ENCODE results near the gene HFE. TPM values are rescaled to one million over a fixed set of nuclear protein-coding genes. Genes with fewer than 3 reads are reported as not detected.

The HFE gene
- total and polyA plus RNA-seq, 10 of the 15 experiments (the other 5 are each of a cell fraction or from before 2014, with no cell fraction given) = 0.52 to 5.9 (median 1.7) TPM

DNA sequence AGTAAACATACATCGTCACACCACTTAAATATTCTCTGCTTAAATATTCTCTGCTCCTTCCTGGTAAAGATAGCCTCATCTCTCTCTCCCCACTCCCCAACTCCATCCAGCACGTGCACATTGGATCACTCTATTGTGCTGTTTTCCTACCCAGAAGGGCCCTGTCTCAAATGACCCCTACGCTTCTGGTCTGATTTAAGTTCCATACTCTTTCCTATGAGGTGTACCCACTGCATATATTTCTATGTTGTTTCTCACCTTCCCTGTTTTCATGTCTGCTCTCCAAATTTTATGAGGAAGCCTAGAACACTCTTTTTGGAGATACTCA, 53.7 kb downstream of the HFE start:
- ChIA-PET CTCF (no interaction called here), SMC1A (ENCODE audit: uncharacterized antibody, unreplicated experiment) (no interaction called here), RAD21 (ENCODE audit: unreplicated experiment) (no interaction called here), POLR2A (no interaction called here)
- no TSS peak for BruUV-seq (replicated peaks)
- H3K36me3 ChIP-seq (ENCODE audit: control insufficient read depth in 2 of 2, insufficient read depth in 2 of 2, low read length in 1 of 2) = peaks cover 0 to 3% of the 10 kb centered on the region in 2 experiments; a peak in 3 of 4 replicates
- H3K4me3 ChIP-seq = no peak overlapping the region
- H2AFZ ChIP-seq (ENCODE audit: control insufficient read depth, low read depth, low read length) = no peak overlapping the region
- H3K79me2 ChIP-seq (ENCODE audit: control insufficient read depth, insufficient read depth, low read length) = no peaks in the 10 kb centered on the region; the same call in 1 of the 2 replicates
- ATAC-seq (no peak), DNase-seq (ENCODE audit: low read depth, low spot score) (no peak), FAIRE-seq (no peak)
- H3K9me3 ChIP-seq (replicated peaks; ENCODE audit: control insufficient read depth, insufficient read depth, low read length) = no peaks in the 10 kb centered on the region
- H3K9ac ChIP-seq (ENCODE audit: control insufficient read depth, insufficient read depth, low read length) = no peak overlapping the region
- H3K27me3 ChIP-seq (replicated peaks in 1 of 2; ENCODE audit: control insufficient read depth in 2 of 2, insufficient read depth in 2 of 2, low read length in 1 of 2) = no peaks in the 10 kb centered on the region
- in situ Hi-C loops (cut with MboI) = no loop called here
- no peaks in the 10 kb centered on the region for H4K20me1 ChIP-seq (ENCODE audit: control insufficient read depth, insufficient read depth)
- 96% methylated on average over 3 of the region's 3 CpGs for WGBS (ENCODE audit: insufficient coverage, insufficient replicate concordance, low lambda C conversion rate, missing lambda C conversion rate)
- no peak overlapping the region for H3K27ac ChIP-seq (ENCODE audit: control insufficient read depth, insufficient read depth)
- H3K4me2 ChIP-seq (ENCODE audit: control insufficient read depth, insufficient read depth) = no peak overlapping the region
- intact Hi-C loops (cut with micrococcal nuclease; ENCODE audit: unreplicated experiment) = no loop called here
- H3K4me1 ChIP-seq (ENCODE audit: control insufficient read depth, insufficient read depth, low read length) = no peaks in the 10 kb centered on the region; the same call in 1 of the 2 replicates
- TF ChIP-seq, protein P1, sequence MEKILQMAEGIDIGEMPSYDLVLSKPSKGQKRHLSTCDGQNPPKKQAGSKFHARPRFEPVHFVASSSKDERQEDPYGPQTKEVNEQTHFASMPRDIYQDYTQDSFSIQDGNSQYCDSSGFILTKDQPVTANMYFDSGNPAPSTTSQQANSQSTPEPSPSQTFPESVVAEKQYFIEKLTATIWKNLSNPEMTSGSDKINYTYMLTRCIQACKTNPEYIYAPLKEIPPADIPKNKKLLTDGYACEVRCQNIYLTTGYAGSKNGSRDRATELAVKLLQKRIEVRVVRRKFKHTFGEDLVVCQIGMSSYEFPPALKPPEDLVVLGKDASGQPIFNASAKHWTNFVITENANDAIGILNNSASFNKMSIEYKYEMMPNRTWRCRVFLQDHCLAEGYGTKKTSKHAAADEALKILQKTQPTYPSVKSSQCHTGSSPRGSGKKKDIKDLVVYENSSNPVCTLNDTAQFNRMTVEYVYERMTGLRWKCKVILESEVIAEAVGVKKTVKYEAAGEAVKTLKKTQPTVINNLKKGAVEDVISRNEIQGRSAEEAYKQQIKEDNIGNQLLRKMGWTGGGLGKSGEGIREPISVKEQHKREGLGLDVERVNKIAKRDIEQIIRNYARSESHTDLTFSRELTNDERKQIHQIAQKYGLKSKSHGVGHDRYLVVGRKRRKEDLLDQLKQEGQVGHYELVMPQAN (conservative IDR thresholded peaks at IDR 0.05) = no peak
- no peak for TF ChIP-seq TBL1XR1 (IDR thresholded peaks at IDR 0.05; ENCODE audit: low read depth, low read length)
- no peak for TF ChIP-seq MYC (IDR thresholded peaks at IDR 0.05; ENCODE audit: insufficient read depth, insufficient read length, insufficient replicate concordance, low read length, severe bottlenecking)
- TF ChIP-seq, protein P2, sequence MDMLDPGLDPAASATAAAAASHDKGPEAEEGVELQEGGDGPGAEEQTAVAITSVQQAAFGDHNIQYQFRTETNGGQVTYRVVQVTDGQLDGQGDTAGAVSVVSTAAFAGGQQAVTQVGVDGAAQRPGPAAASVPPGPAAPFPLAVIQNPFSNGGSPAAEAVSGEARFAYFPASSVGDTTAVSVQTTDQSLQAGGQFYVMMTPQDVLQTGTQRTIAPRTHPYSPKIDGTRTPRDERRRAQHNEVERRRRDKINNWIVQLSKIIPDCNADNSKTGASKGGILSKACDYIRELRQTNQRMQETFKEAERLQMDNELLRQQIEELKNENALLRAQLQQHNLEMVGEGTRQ (IDR thresholded peaks at IDR 0.05; ENCODE audit: borderline replicate concordance, low read depth, low read length) = no peak
- TF ChIP-seq, protein P3, sequence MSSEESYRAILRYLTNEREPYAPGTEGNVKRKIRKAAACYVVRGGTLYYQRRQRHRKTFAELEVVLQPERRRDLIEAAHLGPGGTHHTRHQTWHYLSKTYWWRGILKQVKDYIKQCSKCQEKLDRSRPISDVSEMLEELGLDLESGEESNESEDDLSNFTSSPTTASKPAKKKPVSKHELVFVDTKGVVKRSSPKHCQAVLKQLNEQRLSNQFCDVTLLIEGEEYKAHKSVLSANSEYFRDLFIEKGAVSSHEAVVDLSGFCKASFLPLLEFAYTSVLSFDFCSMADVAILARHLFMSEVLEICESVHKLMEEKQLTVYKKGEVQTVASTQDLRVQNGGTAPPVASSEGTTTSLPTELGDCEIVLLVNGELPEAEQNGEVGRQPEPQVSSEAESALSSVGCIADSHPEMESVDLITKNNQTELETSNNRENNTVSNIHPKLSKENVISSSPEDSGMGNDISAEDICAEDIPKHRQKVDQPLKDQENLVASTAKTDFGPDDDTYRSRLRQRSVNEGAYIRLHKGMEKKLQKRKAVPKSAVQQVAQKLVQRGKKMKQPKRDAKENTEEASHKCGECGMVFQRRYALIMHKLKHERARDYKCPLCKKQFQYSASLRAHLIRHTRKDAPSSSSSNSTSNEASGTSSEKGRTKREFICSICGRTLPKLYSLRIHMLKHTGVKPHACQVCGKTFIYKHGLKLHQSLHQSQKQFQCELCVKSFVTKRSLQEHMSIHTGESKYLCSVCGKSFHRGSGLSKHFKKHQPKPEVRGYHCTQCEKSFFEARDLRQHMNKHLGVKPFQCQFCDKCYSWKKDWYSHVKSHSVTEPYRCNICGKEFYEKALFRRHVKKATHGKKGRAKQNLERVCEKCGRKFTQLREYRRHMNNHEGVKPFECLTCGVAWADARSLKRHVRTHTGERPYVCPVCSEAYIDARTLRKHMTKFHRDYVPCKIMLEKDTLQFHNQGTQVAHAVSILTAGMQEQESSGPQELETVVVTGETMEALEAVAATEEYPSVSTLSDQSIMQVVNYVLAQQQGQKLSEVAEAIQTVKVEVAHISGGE (CRISPR knock-in tag; IDR thresholded peaks at IDR 0.05) = no peak
- TF ChIP-seq MTA2 (IDR thresholded peaks at IDR 0.05; ENCODE audit: low read depth) = no peak
- no peak for TF ChIP-seq ZNF24 (IDR thresholded peaks at IDR 0.05)
- TF ChIP-seq, protein P4, sequence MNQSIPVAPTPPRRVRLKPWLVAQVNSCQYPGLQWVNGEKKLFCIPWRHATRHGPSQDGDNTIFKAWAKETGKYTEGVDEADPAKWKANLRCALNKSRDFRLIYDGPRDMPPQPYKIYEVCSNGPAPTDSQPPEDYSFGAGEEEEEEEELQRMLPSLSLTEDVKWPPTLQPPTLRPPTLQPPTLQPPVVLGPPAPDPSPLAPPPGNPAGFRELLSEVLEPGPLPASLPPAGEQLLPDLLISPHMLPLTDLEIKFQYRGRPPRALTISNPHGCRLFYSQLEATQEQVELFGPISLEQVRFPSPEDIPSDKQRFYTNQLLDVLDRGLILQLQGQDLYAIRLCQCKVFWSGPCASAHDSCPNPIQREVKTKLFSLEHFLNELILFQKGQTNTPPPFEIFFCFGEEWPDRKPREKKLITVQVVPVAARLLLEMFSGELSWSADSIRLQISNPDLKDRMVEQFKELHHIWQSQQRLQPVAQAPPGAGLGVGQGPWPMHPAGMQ (IDR thresholded peaks at IDR 0.05; ENCODE audit: borderline replicate concordance) = no peak
- TF ChIP-seq ESRRA (IDR thresholded peaks at IDR 0.05; ENCODE audit: low read length) = no peak
- TF ChIP-seq MEF2A (IDR thresholded peaks at IDR 0.05; ENCODE audit: insufficient read depth, low read depth, low read length) = no peak
- TF ChIP-seq, protein P5, sequence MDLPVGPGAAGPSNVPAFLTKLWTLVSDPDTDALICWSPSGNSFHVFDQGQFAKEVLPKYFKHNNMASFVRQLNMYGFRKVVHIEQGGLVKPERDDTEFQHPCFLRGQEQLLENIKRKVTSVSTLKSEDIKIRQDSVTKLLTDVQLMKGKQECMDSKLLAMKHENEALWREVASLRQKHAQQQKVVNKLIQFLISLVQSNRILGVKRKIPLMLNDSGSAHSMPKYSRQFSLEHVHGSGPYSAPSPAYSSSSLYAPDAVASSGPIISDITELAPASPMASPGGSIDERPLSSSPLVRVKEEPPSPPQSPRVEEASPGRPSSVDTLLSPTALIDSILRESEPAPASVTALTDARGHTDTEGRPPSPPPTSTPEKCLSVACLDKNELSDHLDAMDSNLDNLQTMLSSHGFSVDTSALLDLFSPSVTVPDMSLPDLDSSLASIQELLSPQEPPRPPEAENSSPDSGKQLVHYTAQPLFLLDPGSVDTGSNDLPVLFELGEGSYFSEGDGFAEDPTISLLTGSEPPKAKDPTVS (IDR thresholded peaks at IDR 0.05; ENCODE audit: low read depth, low read length) = no peak
- TF ChIP-seq, protein P6, sequence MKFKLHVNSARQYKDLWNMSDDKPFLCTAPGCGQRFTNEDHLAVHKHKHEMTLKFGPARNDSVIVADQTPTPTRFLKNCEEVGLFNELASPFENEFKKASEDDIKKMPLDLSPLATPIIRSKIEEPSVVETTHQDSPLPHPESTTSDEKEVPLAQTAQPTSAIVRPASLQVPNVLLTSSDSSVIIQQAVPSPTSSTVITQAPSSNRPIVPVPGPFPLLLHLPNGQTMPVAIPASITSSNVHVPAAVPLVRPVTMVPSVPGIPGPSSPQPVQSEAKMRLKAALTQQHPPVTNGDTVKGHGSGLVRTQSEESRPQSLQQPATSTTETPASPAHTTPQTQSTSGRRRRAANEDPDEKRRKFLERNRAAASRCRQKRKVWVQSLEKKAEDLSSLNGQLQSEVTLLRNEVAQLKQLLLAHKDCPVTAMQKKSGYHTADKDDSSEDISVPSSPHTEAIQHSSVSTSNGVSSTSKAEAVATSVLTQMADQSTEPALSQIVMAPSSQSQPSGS (IDR thresholded peaks at IDR 0.05; ENCODE audit: low read length) = no peak

Measured in GM12878 (cell line).